Measurements from ENCODE around the gene WFDC2. TPM values are rescaled to one million over a fixed set of nuclear protein-coding genes. Genes with fewer than 3 reads are reported as not detected.
A peak's percentile ranks its signal among the peaks of the same experiment; 100 is the strongest.
"Not testable (repeated sequence)": the region's sequence is repeated elsewhere in the genome, so short reads cannot be mapped to it uniquely, and the experiment has no call there.

WFDC2 gene
- total RNA-seq, 1 donor from 2014 or later, result not detected

GRCh38 chr20:45470937-45471336 is 1.4 kb downstream of the WFDC2 start:
- Histone ChIP-seq H3K9me3 (replicated peaks) (peaks cover 3% of the 10 kb centered on the region), H3K36me3 (no peaks in the 10 kb centered on the region), H3K4me3 (peak overlapping the region; percentile 72), H3K27me3 (ENCODE audit: low read depth) (peaks cover 97% of the 10 kb centered on the region), H3K27ac (replicated peaks) (peak overlapping the region; percentile 23), H3K4me1 (peaks cover 22% of the 10 kb centered on the region)
- intact Hi-C loops (cut with micrococcal nuclease), result no loop called here
- TF ChIP-seq CTCF (IDR thresholded peaks at IDR 0.05; ENCODE audit: borderline replicate concordance), result peak; percentile 9
- DNase-seq, result no peak

GRCh38 chr20:45472286-45472685 is 2.7 kb downstream of the WFDC2 start:
- H3K4me3 ChIP-seq; DNase-seq; H3K9me3 ChIP-seq (replicated peaks); H3K27ac ChIP-seq (replicated peaks); intact Hi-C loops (cut with micrococcal nuclease); H3K36me3 ChIP-seq: not testable (repeated sequence)
- H3K4me1 ChIP-seq, result peaks cover 22% of the 10 kb centered on the region
- H3K27me3 ChIP-seq (ENCODE audit: low read depth), result peaks cover 97% of the 10 kb centered on the region

GRCh38 chr20:45477530-45478148 is 8.1 kb downstream of the WFDC2 start:
- H3K27me3 ChIP-seq (ENCODE audit: low read depth), result peaks cover 97% of the 10 kb centered on the region
- DNase-seq; H3K9me3 ChIP-seq (replicated peaks); intact Hi-C loops (cut with micrococcal nuclease); H3K27ac ChIP-seq (replicated peaks); H3K4me1 ChIP-seq; H3K4me3 ChIP-seq; H3K36me3 ChIP-seq: not testable (repeated sequence)

GRCh38 chr20:45479822-45480221 is 10.3 kb downstream of the WFDC2 start:
- Histone ChIP-seq H3K9me3 (replicated peaks) (no peaks in the 10 kb centered on the region), H3K27me3 (ENCODE audit: low read depth) (peaks cover 92% of the 10 kb centered on the region), H3K4me1 (no peaks in the 10 kb centered on the region), H3K4me3 (no peak overlapping the region), H3K27ac (replicated peaks) (no peak overlapping the region), H3K36me3 (no peaks in the 10 kb centered on the region)
- intact Hi-C loops (cut with micrococcal nuclease), result no loop called here
- TF ChIP-seq CTCF (IDR thresholded peaks at IDR 0.05; ENCODE audit: borderline replicate concordance), result no peak
- no peak for DNase-seq

- intact Hi-C loops (cut with micrococcal nuclease), result no loop called here
- Histone ChIP-seq H3K4me3 (no peak overlapping the region), H3K36me3 (no peaks in the 10 kb centered on the region), H3K4me1 (no peaks in the 10 kb centered on the region), H3K9me3 (replicated peaks) (no peaks in the 10 kb centered on the region), H3K27me3 (ENCODE audit: low read depth) (peaks cover 92% of the 10 kb centered on the region), H3K27ac (replicated peaks) (no peak overlapping the region)
- no peak for TF ChIP-seq CTCF (IDR thresholded peaks at IDR 0.05; ENCODE audit: borderline replicate concordance)
- DNase-seq, result no peak
Observed at GRCh38 chr20:45484676-45485075, 15.1 kb downstream of the WFDC2 start.

- H3K27ac ChIP-seq (replicated peaks), result no peak overlapping the region
- no peak for TF ChIP-seq CTCF (IDR thresholded peaks at IDR 0.05; ENCODE audit: borderline replicate concordance)
- no peak for DNase-seq
- peaks cover 92% of the 10 kb centered on the region for H3K27me3 ChIP-seq (ENCODE audit: low read depth)
- H3K4me1 ChIP-seq, result no peaks in the 10 kb centered on the region
- intact Hi-C loops (cut with micrococcal nuclease), result no loop called here
- no peaks in the 10 kb centered on the region for H3K36me3 ChIP-seq
- H3K9me3 ChIP-seq (replicated peaks), result no peaks in the 10 kb centered on the region
- no peak overlapping the region for H3K4me3 ChIP-seq
Observed at GRCh38 chr20:45485388-45485787, 15.8 kb downstream of the WFDC2 start.
